Measurements from ENCODE around the gene CCDC85A. TPM values are rescaled to one million over a fixed set of nuclear protein-coding genes. Genes with fewer than 3 reads are reported as not detected.

The CCDC85A gene
- total RNA-seq, 1 donor from 2014 or later, result 16.4 TPM

- DNase-seq (ENCODE audit: low spot score), result no peak
- Mint-ChIP-seq H3K27ac (ENCODE audit: unreplicated experiment) (peak overlapping the region; percentile 36), H3K9me3 (ENCODE audit: unreplicated experiment) (no peaks in the 10 kb centered on the region), H3K4me3 (ENCODE audit: unreplicated experiment) (peak overlapping the region; percentile 69), H3K36me3 (ENCODE audit: low read depth, unreplicated experiment) (peaks cover 22% of the 10 kb centered on the region), H3K4me1 (ENCODE audit: unreplicated experiment) (peaks cover 42% of the 10 kb centered on the region), H3K27me3 (ENCODE audit: unreplicated experiment) (peaks cover 5% of the 10 kb centered on the region)
- no peak for TF ChIP-seq CTCF (IDR thresholded peaks at IDR 0.05; ENCODE audit: unreplicated experiment)
Observed at GRCh38 chr2:56192664-56193305, 9.0 kb downstream of the CCDC85A start.

- no peak for TF ChIP-seq CTCF (IDR thresholded peaks at IDR 0.05; ENCODE audit: unreplicated experiment)
- peaks cover 1% of the 10 kb centered on the region for H3K27me3 Mint-ChIP-seq (ENCODE audit: unreplicated experiment)
- no peak for DNase-seq (ENCODE audit: low spot score)
- peaks cover 17% of the 10 kb centered on the region for H3K36me3 Mint-ChIP-seq (ENCODE audit: low read depth, unreplicated experiment)
- H3K27ac Mint-ChIP-seq (ENCODE audit: unreplicated experiment), result no peak overlapping the region
- no peaks in the 10 kb centered on the region for H3K9me3 Mint-ChIP-seq (ENCODE audit: unreplicated experiment)
- peaks cover 27% of the 10 kb centered on the region for H3K4me1 Mint-ChIP-seq (ENCODE audit: unreplicated experiment)
- no peak overlapping the region for H3K4me3 Mint-ChIP-seq (ENCODE audit: unreplicated experiment)
Observed at GRCh38 chr2:56195563-56195962, 11.8 kb downstream of the CCDC85A start.

GRCh38 chr2:56197816-56198215, 14.0 kb downstream of the CCDC85A start:
- H3K9me3 Mint-ChIP-seq (ENCODE audit: unreplicated experiment), result no peaks in the 10 kb centered on the region
- H3K4me3 Mint-ChIP-seq (ENCODE audit: unreplicated experiment), result no peak overlapping the region
- H3K27ac Mint-ChIP-seq (ENCODE audit: unreplicated experiment), result no peak overlapping the region
- H3K36me3 Mint-ChIP-seq (ENCODE audit: low read depth, unreplicated experiment), result peaks cover 12% of the 10 kb centered on the region
- DNase-seq (ENCODE audit: low spot score), result no peak
- H3K27me3 Mint-ChIP-seq (ENCODE audit: unreplicated experiment), result no peaks in the 10 kb centered on the region
- peaks cover 8% of the 10 kb centered on the region for H3K4me1 Mint-ChIP-seq (ENCODE audit: unreplicated experiment)
- TF ChIP-seq CTCF (IDR thresholded peaks at IDR 0.05; ENCODE audit: unreplicated experiment), result no peak

- no peak overlapping the region for H3K4me3 Mint-ChIP-seq (ENCODE audit: unreplicated experiment)
- no peak overlapping the region for H3K27ac Mint-ChIP-seq (ENCODE audit: unreplicated experiment)
- no peaks in the 10 kb centered on the region for H3K27me3 Mint-ChIP-seq (ENCODE audit: unreplicated experiment)
- TF ChIP-seq CTCF (IDR thresholded peaks at IDR 0.05; ENCODE audit: unreplicated experiment), result no peak
- no peaks in the 10 kb centered on the region for H3K9me3 Mint-ChIP-seq (ENCODE audit: unreplicated experiment)
- DNase-seq (ENCODE audit: low spot score), result no peak
- H3K4me1 Mint-ChIP-seq (ENCODE audit: unreplicated experiment), result no peaks in the 10 kb centered on the region
- H3K36me3 Mint-ChIP-seq (ENCODE audit: low read depth, unreplicated experiment), result peaks cover 2% of the 10 kb centered on the region
Observed at GRCh38 chr2:56198936-56199335, 15.1 kb downstream of the CCDC85A start.

GRCh38 chr2:56199492-56199891, 15.7 kb downstream of the CCDC85A start:
- TF ChIP-seq CTCF (IDR thresholded peaks at IDR 0.05; ENCODE audit: unreplicated experiment), result no peak
- no peak overlapping the region for H3K27ac Mint-ChIP-seq (ENCODE audit: unreplicated experiment)
- H3K4me1 Mint-ChIP-seq (ENCODE audit: unreplicated experiment), result no peaks in the 10 kb centered on the region
- no peaks in the 10 kb centered on the region for H3K9me3 Mint-ChIP-seq (ENCODE audit: unreplicated experiment)
- no peak overlapping the region for H3K4me3 Mint-ChIP-seq (ENCODE audit: unreplicated experiment)
- no peak for DNase-seq (ENCODE audit: low spot score)
- H3K36me3 Mint-ChIP-seq (ENCODE audit: low read depth, unreplicated experiment), result peaks cover 1% of the 10 kb centered on the region
- H3K27me3 Mint-ChIP-seq (ENCODE audit: unreplicated experiment), result no peaks in the 10 kb centered on the region

Measured in endothelial cell (in vitro differentiated cells).